Right lobe of liver (tissue), 4 donors: ENCODE data around the gene KCNMA1.

Experiments used
- POLR2A ChIP-seq: fragments of 450-650 bp; IDR thresholded peaks from one replicate; pipeline ENCODE4 v1.6.1; 2017; ENCODE audit warnings: antibody characterized with exemption, mild to moderate bottlenecking
- TF ChIP-seq, protein P1 (sequence below), 4 donors: fragments of 200-600 bp in 3 of 4; fragments of 450-650 bp in 1 of 4; IDR thresholded peaks; one replicate each; pipeline versions ENCODE4 v1.5.1 to v1.8.0; 2016 to 2022; ENCODE audit warnings: antibody characterized with exemption in 4 of 4, mild to moderate bottlenecking in 2 of 4
- donor health status: DM: no; HTN: no; CAD: no.
- donor health status: DM: no; HTN: no; CAD: no.
- donor health status: DM: no; HTN: yes; CAD: no.

GRCh38 chr10:77182803-77183202 is 454.8 kb downstream of the KCNMA1 start:
- TF ChIP-seq, protein P1, sequence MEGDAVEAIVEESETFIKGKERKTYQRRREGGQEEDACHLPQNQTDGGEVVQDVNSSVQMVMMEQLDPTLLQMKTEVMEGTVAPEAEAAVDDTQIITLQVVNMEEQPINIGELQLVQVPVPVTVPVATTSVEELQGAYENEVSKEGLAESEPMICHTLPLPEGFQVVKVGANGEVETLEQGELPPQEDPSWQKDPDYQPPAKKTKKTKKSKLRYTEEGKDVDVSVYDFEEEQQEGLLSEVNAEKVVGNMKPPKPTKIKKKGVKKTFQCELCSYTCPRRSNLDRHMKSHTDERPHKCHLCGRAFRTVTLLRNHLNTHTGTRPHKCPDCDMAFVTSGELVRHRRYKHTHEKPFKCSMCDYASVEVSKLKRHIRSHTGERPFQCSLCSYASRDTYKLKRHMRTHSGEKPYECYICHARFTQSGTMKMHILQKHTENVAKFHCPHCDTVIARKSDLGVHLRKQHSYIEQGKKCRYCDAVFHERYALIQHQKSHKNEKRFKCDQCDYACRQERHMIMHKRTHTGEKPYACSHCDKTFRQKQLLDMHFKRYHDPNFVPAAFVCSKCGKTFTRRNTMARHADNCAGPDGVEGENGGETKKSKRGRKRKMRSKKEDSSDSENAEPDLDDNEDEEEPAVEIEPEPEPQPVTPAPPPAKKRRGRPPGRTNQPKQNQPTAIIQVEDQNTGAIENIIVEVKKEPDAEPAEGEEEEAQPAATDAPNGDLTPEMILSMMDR (IDR thresholded peaks at IDR 0.05), result no peak
- TF ChIP-seq POLR2A, result no peak
